ENCODE data around the gene RFTN1. TPM values are rescaled to one million over a fixed set of nuclear protein-coding genes. Genes with fewer than 3 reads are reported as not detected.

Gene RFTN1
- total and polyA plus RNA-seq, 2 donors (not counting 3 experiments of a cell fraction or from before 2014, with no cell fraction given), result 40.3 to 43.3 TPM

DNA sequence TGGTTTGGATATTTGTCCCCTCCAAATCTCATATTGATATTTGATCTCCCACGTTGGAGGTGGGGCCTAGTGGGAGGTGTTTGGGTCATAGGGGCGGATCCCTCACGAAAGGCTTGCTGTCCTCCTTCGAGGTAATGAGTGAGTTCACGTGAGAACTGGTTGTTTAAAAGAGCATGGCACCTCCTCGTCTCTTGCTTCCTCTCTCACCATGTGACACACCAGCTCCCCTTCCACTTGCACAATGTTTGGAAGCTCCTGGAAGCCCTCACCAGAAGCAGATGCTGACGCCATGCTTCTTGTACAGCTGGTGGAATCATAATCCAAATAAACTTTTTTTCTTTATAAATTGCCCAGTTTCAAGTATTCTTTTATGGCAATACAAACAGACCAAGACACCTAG is 38.6 kb downstream of the RFTN1 start:
- H3K9me1 ChIP-seq (replicated peaks; ENCODE audit: control insufficient read depth, extremely low read depth, insufficient read depth, low read length), result no peaks in the 10 kb centered on the region
- no TSS peak for BruUV-seq (replicated peaks)
- intact Hi-C loops (cut with micrococcal nuclease) (no loop called here), dilution Hi-C loops (cut with MboI; ENCODE audit: extremely low pct_ligation_motif_present, low sequenced_read_pairs) (no loop called here)
- H3K79me2 ChIP-seq (ENCODE audit: control insufficient read depth, insufficient read depth, low read length), result no peaks in the 10 kb centered on the region
- no peak overlapping the region for H3K4me2 ChIP-seq (ENCODE audit: insufficient read depth, low read length)
- no peaks in the 10 kb centered on the region for H4K20me1 ChIP-seq (replicated peaks; ENCODE audit: control insufficient read depth, extremely low read depth, insufficient read depth, low read length)
- H3K9me3 ChIP-seq (replicated peaks; ENCODE audit: control insufficient read depth, insufficient read depth, low read length), result no peaks in the 10 kb centered on the region
- H3K9ac ChIP-seq (replicated peaks; ENCODE audit: extremely low read depth, insufficient read depth, low read length), result no peak overlapping the region
- CTCF ChIA-PET, result interaction anchor here (1.5 kb wide), 1 partner anchor 185 kb away, joined by 3 read pairs; no protein-coding TSS in a partner anchor
- no peak for DNase-seq (ENCODE audit: low read depth, low spot score)
- no peak overlapping the region for H3K4me3 ChIP-seq (replicated peaks in 1 of 3; ENCODE audit: insufficient read depth in 1 of 3, low read depth in 1 of 3, low read length in 3 of 3)
- no peak overlapping the region for H3K27ac ChIP-seq (ENCODE audit: insufficient read depth, low read depth, low read length)
- TF ChIP-seq JUN (IDR thresholded peaks at IDR 0.05; ENCODE audit: borderline replicate concordance, insufficient read depth, insufficient read length, low read depth) (no peak), EZH2 (IDR thresholded peaks at IDR 0.05; ENCODE audit: borderline replicate concordance, low read depth, low read length, severe bottlenecking) (no peak), POLR2AphosphoS5 (IDR thresholded peaks at IDR 0.05; ENCODE audit: insufficient read depth, low read depth, low read length) (no peak), GATA2 (IDR thresholded peaks at IDR 0.05; ENCODE audit: insufficient read depth, insufficient read length, low read depth, low read length) (no peak), POLR2A (IDR thresholded peaks at IDR 0.05; ENCODE audit: low read depth, low read length) (no peak), FOS (IDR thresholded peaks at IDR 0.05; ENCODE audit: borderline replicate concordance, insufficient read depth, low read length) (no peak), MYC (IDR thresholded peaks at IDR 0.05; ENCODE audit: low read depth, low read length) (no peak)
- TF ChIP-seq, protein P1, sequence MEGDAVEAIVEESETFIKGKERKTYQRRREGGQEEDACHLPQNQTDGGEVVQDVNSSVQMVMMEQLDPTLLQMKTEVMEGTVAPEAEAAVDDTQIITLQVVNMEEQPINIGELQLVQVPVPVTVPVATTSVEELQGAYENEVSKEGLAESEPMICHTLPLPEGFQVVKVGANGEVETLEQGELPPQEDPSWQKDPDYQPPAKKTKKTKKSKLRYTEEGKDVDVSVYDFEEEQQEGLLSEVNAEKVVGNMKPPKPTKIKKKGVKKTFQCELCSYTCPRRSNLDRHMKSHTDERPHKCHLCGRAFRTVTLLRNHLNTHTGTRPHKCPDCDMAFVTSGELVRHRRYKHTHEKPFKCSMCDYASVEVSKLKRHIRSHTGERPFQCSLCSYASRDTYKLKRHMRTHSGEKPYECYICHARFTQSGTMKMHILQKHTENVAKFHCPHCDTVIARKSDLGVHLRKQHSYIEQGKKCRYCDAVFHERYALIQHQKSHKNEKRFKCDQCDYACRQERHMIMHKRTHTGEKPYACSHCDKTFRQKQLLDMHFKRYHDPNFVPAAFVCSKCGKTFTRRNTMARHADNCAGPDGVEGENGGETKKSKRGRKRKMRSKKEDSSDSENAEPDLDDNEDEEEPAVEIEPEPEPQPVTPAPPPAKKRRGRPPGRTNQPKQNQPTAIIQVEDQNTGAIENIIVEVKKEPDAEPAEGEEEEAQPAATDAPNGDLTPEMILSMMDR (IDR thresholded peaks at IDR 0.05; ENCODE audit: extremely low read depth in 1 of 2, insufficient read depth in 1 of 2, low read depth in 1 of 2, low read length in 2 of 2), result no peak
- TF ChIP-seq, protein P2, sequence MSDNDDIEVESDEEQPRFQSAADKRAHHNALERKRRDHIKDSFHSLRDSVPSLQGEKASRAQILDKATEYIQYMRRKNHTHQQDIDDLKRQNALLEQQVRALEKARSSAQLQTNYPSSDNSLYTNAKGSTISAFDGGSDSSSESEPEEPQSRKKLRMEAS (IDR thresholded peaks at IDR 0.05; ENCODE audit: insufficient read depth, insufficient read length), result no peak
- H3K36me3 ChIP-seq (ENCODE audit: control insufficient read depth in 2 of 2, extremely low read depth in 1 of 2, insufficient read depth in 2 of 2, low read length in 2 of 2), result no peaks in the 10 kb centered on the region
- H3K27me3 ChIP-seq (ENCODE audit: control insufficient read depth in 2 of 2, insufficient read depth in 2 of 2, low read length in 2 of 2), result no peaks in the 10 kb centered on the region
- H3K4me1 ChIP-seq (ENCODE audit: control insufficient read depth, extremely low read depth, insufficient read depth, low read length), result peaks cover 32% of the 10 kb centered on the region
- POLR2A ChIA-PET, result interaction anchor here (0.6 kb wide), 1 partner anchor 117 kb away, joined by 9 read pairs; no protein-coding TSS in a partner anchor
- H2AFZ ChIP-seq (ENCODE audit: low read depth, low read length), result no peak overlapping the region
- FAIRE-seq, result no peak
